GM18520 (cell line): ENCODE data around the gene PIK3R5.

Experiments
- ATAC-seq: cut with Tn5 transposase; IDR thresholded peaks from one replicate; pipeline ENCODE4 v1.9.1; 2021; ENCODE audit not compliant: unreplicated experiment

Gene PIK3R5

DNA sequence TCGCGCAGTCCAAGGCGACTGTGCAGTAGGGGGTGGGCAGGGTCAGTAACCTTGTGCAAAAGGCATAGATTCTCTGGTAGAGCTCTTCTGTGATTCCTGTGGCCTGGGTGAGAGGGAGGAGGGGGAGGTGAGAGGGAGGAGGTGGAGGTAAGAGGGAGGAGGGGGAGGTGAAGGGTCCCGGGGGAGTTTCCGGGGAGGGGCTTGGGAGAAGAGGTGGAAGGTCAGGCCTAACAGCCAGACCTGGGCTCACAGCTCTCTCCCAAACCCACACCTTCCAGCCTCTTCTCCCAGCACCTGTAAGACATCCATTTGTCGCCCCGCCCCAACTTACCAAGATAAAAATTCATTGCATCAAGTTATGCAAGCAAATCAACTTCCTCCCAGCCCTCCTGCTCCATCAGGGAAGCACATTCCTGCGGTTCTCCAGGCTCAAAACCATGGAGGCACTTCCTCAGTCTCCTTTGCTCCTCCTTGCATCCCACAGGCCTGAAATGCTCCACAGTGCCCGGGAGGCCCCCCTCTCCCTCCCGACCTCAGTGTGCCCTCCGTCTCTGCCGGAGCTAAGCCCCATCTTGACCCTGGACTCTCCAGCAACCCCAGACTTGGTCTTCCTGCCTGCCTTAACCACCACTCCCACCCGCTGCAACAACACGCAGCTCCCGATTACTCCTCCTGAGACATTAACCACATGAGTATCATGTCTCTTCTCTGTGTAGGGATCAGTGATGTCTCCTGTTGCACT lies 128.5 kb downstream of the PIK3R5 start:
- ATAC-seq, result no peak

DNA sequence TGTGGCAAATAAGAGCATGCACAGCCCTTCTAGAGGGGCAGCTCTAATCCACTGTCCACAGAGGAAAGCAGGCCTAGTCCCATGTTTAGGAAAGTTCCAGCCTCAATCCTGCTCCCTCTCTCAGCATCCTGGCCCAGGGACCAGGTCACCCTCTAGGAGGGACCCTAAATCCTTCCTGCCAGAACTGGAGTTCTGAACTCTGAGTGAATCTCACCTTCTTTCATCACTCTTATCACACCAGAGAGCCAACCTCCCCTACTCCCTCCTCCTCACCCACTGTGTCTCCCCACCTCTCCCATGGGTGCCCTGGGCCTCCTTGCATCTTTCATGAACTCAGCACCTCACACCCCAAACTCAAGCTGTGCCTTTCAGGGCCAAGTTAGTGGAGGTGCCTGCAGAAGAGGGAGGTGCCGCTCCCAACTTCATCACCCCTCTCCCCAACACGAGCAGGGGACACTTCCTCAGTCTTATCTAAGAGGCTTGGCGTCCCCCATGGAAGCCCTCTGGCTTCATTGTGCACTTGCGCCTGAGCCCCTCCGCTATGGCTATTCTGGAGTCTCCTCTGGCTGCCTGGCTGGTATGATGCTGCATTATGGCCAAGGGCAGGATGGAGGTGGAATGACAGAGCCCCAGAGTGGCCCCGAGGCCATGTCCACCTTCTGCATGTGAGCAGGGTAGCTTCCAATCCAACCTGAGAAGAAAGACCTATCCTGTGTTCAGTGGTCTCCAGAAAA lies 129.7 kb downstream of the PIK3R5 start:
- ATAC-seq, result no peak

DNA sequence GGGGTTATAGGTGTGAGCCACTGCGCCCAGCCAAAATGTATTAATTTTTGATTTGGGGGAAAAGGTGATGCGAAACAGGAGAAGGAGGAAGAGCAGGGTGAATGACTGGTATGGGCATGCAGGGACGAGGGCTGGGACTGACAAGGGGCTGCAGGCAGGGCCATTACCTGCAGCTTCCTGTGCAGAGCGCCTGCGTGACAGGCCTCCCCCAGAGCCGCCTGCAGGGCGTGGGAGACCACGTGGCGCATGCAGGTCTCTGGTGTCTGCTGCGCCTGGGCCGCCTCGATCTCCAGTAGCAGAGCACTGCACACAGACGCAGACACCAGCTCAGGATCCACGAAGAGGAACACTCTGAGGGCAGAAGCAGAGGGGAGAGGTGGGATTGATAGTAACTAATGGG lies 130.4 kb downstream of the PIK3R5 start:
- ATAC-seq, result no peak

DNA sequence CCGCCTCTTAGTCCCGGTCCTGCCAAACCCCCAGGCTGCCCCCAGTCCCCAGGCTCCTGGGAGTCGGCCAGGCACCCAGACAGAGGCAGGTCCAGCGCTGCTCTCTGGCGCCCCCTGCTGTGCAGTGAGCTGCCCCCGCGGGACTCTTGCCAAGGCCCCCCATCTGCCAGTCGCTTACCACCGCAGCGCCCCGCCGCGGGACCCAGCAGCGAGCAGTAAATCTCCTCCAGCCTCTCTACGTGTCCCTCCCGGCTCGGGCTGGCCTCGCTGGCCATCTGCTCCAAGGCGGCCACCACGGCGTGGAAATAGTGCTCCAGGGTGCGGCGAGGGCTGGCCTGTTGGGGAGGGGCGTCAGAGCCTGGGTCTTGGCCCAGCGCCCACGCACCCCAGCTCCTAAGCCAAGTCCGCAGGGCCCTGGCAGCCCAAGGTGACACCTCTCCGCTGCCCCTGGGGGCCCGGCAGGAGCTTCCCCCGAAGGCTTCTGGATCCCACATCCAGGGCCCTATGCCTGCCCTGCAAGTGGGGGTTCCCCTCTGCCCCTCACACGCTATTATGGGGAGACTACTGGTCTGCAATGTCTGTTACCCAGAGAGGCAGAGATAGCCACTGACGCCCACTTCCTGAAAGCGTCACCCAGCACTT lies 132.7 kb downstream of the PIK3R5 start:
- no peak for ATAC-seq

DNA sequence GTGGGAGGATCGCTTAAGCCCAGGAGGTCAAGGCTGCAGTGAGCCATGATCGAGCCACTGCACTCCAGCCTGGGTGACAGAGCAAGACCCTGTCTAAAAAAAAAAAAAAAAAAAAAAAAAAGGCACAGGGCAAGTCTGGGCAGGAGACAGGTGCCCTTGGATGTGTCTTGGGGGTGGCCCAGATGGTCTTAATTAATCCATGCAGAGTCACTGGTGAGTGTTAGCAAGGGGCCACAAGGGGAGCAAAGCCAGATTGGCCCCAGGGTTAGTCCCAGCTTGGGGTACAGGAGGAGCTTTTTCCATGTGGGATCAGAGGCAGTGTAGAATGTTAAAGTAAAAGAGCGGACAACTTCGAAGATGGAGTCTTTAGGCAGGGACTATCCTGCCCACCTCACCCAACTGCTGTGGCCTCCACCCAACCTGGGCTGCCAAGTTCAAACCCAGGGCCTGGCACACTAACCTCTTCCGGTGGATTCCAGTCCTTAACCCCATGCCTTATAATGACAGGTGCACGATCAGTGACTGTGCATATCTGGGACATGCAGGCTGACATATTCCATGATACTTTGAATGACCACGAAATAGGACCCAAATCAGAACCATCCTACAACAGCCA lies 134.2 kb downstream of the PIK3R5 start:
- no peak for ATAC-seq

DNA sequence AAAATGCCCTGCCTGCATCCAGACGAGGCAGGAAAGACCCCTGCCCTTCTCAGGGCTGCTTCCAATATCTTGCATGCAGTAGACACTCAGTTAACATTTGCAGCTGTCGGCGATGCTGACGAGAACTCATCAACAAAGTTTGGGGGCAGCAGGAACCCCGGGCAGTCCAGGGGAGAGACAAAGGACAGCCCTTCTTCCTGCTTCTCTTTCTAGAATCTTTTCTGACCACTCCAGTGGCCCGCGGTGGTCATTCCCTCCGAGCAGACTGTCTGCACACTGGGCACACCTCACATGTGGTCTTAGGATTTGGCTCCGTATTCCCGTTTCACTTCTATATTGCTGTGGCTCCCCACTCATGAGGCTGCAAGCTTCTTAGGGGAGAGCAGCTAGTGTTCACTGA lies 135.4 kb downstream of the PIK3R5 start:
- no peak for ATAC-seq

DNA sequence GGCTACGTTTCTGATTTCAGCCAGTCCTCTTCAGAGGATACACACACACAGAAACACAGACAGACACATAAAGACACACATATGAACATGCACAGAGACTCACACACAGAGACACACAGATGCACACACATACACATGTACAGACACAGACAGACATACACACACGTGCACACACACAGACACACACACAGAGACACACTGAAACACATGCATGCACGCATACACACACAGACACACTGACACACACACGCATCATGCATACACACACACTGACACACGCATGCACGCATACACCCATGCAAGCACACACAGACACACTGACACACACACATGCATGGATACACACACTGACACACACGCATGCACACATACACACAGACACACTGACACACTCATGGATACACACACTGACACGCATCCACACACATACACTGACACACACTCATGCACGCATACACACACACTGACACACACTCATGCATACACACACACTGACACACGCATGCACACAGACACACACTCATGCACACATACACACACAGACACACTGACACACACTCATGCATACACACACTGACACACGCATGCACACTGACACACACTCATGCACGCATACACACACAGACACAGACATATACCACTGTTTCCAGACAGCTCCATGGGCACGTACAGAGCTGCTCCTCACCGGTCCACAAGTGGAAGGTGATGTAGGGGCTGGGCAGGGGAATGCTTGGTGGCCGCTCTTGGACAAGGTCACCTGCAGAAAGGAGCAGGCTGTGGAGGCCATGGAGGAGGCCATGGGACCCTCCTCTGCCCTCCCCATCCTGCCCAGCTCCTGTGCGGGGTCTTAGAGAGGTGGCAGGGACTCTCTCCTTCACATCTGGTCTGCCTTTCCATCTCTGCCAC lies 136.2 kb downstream of the PIK3R5 start:
- no peak for ATAC-seq
